Nephron (organoid): ENCODE results near the gene PDGFA.
A peak's percentile ranks its signal among the peaks of the same experiment; 100 is the strongest.

Source experiments
- H3K27ac Mint-ChIP-seq, 3 experiments: 2 replicates each; pipeline ENCODE4 v1.8.0; 2020; ENCODE audit warnings: mixed read lengths in 3 of 3, mild to moderate bottlenecking in 2 of 3, moderate library complexity in 1 of 3
- H3K27me3 Mint-ChIP-seq: 2 replicates; pipeline ENCODE4 v1.8.0; 2021; ENCODE audit warnings: low read depth, mild to moderate bottlenecking, moderate library complexity, mixed read lengths
- H3K36me3 Mint-ChIP-seq: 2 replicates; pipeline ENCODE4 v1.8.0; 2020; ENCODE audit warnings: low read depth, mixed read lengths
- H3K4me1 Mint-ChIP-seq: 2 replicates; pipeline ENCODE4 v1.8.0; 2020; ENCODE audit warnings: mixed read lengths
- H3K4me3 Mint-ChIP-seq, 3 experiments: 2 replicates each; pipeline ENCODE4 v1.8.0; 2020; ENCODE audit warnings: mild to moderate bottlenecking in 3 of 3, mixed read lengths in 3 of 3, moderate library complexity in 2 of 3
- H3K9me3 Mint-ChIP-seq: 2 replicates; pipeline ENCODE4 v1.8.0; 2020; ENCODE audit warnings: mixed read lengths
- TF ChIP-seq, protein P1 (sequence below), 3 experiments: fragments of 200-600 bp; sonication (generic); IDR thresholded peaks; one replicate each; pipeline ENCODE4 v1.5.0; 2021; ENCODE audit warnings: antibody characterized with exemption in 3 of 3; ENCODE audit not compliant: unreplicated experiment in 3 of 3

Gene PDGFA

DNA sequence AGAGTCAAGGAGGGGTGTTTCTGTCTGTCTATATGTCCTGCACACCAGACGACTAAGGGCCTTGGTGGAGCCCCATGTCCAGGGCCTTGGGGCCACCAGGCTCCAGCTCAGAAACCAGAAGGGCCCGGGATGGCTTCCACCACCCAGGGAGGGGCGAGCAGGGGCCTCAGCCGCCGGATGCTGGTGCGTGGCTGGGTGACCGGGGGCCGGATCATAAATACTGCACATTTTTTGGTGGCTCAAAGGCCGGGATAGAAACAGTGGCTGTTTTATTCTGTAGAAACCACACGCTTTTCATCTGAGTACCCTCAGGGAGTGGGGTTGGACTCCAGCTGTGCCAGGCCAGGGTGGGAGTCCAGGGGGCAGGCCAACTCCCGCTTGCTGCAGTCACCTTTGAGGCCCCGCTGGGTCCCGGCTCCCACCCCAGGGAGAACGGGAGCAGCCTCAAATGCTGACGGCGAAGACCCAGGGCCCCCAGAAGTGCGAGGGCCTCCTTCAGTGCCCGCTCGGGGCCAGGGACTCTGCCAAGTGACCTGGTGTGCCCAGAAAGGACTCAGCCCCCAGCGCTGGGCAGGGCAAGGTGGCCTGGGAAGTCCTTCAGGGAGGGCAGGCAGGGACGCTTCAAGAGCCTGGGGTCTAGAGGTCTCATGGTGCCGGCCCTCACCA, 28.2 kb downstream of the PDGFA start:
- H3K27ac Mint-ChIP-seq, result peak overlapping the region in 1 of 3 experiments; percentile 82
- peaks cover 8% of the 10 kb centered on the region for H3K27me3 Mint-ChIP-seq
- H3K9me3 Mint-ChIP-seq, result no peaks in the 10 kb centered on the region
- no peak overlapping the region for H3K4me3 Mint-ChIP-seq
- peaks cover 39% of the 10 kb centered on the region for H3K4me1 Mint-ChIP-seq
- no peaks in the 10 kb centered on the region for H3K36me3 Mint-ChIP-seq
- TF ChIP-seq, protein P1, sequence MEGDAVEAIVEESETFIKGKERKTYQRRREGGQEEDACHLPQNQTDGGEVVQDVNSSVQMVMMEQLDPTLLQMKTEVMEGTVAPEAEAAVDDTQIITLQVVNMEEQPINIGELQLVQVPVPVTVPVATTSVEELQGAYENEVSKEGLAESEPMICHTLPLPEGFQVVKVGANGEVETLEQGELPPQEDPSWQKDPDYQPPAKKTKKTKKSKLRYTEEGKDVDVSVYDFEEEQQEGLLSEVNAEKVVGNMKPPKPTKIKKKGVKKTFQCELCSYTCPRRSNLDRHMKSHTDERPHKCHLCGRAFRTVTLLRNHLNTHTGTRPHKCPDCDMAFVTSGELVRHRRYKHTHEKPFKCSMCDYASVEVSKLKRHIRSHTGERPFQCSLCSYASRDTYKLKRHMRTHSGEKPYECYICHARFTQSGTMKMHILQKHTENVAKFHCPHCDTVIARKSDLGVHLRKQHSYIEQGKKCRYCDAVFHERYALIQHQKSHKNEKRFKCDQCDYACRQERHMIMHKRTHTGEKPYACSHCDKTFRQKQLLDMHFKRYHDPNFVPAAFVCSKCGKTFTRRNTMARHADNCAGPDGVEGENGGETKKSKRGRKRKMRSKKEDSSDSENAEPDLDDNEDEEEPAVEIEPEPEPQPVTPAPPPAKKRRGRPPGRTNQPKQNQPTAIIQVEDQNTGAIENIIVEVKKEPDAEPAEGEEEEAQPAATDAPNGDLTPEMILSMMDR (IDR thresholded peaks at IDR 0.05; ENCODE audit: unreplicated experiment in 3 of 3), result no peak

- peaks cover 45% of the 10 kb centered on the region for H3K4me1 Mint-ChIP-seq
- H3K27me3 Mint-ChIP-seq, result peaks cover 11% of the 10 kb centered on the region
- no peaks in the 10 kb centered on the region for H3K36me3 Mint-ChIP-seq
- H3K9me3 Mint-ChIP-seq, result no peaks in the 10 kb centered on the region
- peak overlapping the region in 1 of 3 experiments; percentile 82 for H3K27ac Mint-ChIP-seq
- TF ChIP-seq, protein P1 (IDR thresholded peaks at IDR 0.05; ENCODE audit: unreplicated experiment in 3 of 3), result no peak
- peak overlapping the region in 1 of 3 experiments; percentile 34 for H3K4me3 Mint-ChIP-seq
These were observed 29.0 kb downstream of the PDGFA start for GRCh38 chr7:490461-491291.

DNA sequence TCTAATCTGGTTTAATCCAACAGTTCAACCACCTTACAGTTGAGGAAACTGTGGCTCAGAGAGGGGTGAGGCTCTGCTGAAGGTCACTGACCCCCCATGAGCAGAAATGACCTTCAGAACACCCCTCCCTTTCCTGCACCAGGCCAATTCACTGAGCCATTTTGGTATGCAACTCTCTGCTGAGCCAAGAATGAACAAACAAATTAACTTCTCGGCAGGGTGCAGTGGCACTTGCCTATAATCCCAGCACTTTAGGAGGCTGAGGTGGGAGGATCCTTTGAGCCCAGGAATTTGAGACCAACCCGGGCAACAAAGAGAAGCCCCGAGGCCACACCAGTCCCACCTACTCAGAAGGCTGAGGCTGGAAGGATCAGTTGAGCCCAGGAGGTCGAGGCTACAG, 29.8 kb downstream of the PDGFA start:
- Mint-ChIP-seq H3K4me3 (no peak overlapping the region), H3K27ac (no peak overlapping the region), H3K36me3 (no peaks in the 10 kb centered on the region), H3K4me1 (peaks cover 52% of the 10 kb centered on the region), H3K27me3 (peaks cover 17% of the 10 kb centered on the region), H3K9me3 (no peaks in the 10 kb centered on the region)
- TF ChIP-seq, protein P1 (IDR thresholded peaks at IDR 0.05; ENCODE audit: unreplicated experiment in 3 of 3), result no peak

DNA sequence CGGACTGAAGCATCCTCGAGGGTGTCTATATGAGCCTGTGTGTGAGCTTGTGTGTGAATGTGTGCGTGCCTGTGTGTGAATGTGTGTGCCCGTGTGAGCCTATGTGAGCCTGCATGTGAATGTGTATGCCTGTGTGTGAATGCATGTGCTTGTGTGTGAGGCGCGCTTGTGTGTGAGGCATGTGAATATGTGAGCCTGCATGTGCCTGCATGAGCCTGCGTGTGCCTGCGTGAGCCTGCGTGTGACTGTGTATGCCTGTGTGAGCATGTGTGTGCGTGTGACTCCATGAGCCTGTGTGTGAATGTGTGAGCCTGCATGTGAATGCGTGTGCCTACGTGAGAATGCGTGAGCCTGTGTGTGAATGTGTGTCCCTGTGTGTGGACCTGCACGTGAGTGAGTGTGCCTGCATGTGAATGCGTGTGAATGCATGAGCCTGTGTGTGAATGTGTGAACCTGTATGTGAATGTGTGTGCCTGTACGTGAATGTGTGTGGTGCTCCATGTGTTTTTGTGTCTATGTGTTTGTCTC, 33.4 kb downstream of the PDGFA start:
- peaks cover 10% of the 10 kb centered on the region for H3K9me3 Mint-ChIP-seq
- H3K27ac Mint-ChIP-seq, result peak overlapping the region; percentile 55 to 76 (median 63)
- peak overlapping the region in 2 of 3 experiments; percentile 36 to 41 for H3K4me3 Mint-ChIP-seq
- peaks cover 63% of the 10 kb centered on the region for H3K4me1 Mint-ChIP-seq
- H3K36me3 Mint-ChIP-seq, result peaks cover 9% of the 10 kb centered on the region
- TF ChIP-seq, protein P1 (IDR thresholded peaks at IDR 0.05; ENCODE audit: unreplicated experiment in 3 of 3), result no peak
- H3K27me3 Mint-ChIP-seq, result peaks cover 21% of the 10 kb centered on the region

GRCh38 chr7:485188-486081, 34.2 kb downstream of the PDGFA start:
- Mint-ChIP-seq H3K27ac (peak overlapping the region; percentile 70 to 77 (median 76)), H3K36me3 (peaks cover 9% of the 10 kb centered on the region), H3K27me3 (peaks cover 21% of the 10 kb centered on the region), H3K4me1 (peaks cover 59% of the 10 kb centered on the region), H3K9me3 (peaks cover 10% of the 10 kb centered on the region), H3K4me3 (peak overlapping the region in 1 of 3 experiments; percentile 42)
- TF ChIP-seq, protein P1 (IDR thresholded peaks at IDR 0.05; ENCODE audit: unreplicated experiment in 3 of 3), result no peak
